NCI-H128 (cell line): ENCODE data around the gene BANK1.

Experiments
- DNase-seq: peaks from one replicate; lab custom pipeline; 2025; ENCODE audit not compliant: unreplicated experiment; lab: John Stamatoyannopoulos, UW

Gene BANK1

DNA sequence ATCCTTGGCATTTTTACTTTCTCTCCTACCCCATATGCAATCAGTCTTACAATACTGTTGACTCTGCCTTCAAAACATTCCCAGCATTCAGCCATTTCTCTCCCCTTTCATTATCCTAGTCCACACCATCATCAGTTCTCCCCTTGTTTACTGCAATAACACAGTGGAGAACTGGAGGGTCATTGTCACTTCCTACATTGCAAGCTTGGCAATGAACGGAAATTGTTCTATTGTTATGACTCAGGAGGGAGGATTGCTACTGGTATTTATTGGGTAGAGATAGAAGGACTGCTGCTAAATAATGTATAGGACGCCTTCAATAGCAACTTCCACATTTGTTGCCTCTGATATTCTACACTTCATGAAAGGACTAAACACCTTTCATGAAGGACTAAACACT lies 231.8 kb downstream of the BANK1 start:
- DNase-seq, result no peak

DNA sequence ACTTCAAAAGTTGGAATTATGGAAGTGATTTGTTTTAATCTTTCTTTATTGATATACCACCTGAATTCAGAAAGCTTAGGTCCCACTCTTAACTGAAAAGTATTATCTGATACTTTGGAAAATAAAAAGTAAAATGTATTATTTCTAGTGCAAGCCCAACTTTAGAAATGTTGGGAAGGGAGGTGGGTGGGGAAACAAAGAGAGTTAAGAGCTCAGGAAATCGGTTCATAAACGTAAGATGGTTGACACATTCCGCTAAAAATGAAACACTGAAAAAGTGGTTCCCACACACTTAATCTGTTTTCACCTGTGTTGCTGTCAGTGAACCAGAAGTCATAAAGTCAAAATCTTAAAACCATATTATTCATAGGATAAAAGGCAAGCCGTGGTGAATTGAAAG lies 237.4 kb downstream of the BANK1 start:
- no peak for DNase-seq

DNA sequence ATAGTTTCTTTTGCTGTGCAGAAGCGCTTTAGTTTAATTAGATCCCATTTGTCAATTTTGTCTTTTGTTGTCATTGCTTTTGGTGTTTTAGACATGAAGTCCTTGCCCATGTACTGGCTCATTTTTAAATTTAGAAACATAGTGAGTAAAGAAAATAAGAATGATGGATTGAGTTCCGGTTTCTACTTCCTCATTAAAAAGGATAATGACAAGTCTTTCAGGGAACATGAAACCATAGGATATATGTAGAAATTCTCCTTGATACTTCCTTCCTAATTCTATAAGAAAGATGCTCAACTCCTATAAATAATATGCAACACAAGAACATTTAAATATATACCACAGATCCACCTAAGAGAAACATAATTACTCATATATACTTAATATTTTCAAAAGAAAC lies 240.9 kb downstream of the BANK1 start:
- DNase-seq, result no peak

DNA sequence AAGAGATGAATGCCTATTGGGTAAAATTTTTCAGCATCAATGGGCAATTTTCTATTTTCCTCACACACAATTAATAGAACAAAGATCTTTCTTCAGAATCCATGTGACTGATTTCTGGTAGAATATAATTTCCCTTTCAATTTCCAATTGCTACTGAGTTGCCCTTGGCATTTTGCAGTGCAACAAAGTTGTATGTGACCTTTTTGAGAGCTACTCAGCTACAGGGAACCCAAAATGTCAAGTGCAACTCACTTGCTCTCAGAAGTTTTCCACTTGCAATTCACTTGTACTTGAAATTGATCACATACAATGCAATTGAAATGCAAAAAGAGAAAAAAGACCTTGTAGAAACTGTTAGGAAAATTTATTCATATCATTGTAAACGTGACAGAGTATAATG lies 245.5 kb downstream of the BANK1 start:
- no peak for DNase-seq

DNA sequence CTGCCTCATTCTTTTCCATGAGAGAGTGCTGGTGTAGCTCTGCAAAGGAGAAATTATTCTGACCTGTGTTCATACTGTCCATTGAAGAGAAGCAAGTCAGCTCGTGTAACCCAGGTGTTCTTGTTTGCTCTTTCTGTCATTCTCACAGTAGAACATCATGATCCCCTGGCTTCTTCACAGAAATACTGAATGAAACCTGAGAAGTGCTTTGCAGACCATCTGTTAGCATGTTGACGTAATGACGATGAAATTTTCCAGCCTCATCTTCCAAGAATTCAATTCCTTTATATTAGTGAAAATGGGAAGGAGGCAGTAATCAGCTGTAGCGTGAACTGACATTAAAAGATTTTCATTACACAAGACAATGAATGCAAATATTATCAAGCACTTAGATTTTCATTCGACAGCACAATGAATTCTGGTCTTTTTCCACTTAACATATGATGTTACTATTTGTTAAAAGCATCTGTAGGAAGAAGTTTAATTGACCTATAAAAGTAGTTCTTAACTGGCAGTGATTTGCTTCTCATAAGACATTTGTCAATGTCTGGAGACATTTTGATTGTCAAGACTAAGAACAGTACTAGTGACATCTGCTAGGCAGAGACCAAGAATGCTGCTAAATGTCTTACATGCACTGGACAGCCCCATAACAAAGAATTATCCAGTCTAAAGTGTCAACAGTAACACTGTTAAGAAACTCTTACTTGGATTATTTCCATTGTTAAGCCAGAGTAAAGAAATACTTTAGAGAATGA lies 246.3 kb downstream of the BANK1 start:
- DNase-seq, result peak; percentile 0

DNA sequence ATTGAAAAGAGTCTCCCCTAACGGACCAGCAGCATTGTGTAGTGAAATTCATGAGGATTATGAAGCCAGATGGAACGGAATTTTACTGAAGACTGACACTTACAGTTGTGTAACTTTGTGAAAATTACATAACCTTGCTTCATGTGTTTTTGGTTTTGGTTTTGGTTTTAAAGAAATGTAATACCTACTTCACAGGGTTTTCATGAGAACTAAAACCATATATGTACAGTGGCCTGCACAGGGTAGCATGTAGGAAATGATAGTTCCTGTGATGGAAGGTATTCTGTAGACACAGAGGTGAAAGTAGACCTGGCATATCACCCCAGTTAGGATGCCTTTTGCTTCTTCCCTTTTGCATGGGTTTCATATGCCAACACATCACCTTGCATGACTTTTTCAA lies 247.0 kb downstream of the BANK1 start:
- no peak for DNase-seq

DNA sequence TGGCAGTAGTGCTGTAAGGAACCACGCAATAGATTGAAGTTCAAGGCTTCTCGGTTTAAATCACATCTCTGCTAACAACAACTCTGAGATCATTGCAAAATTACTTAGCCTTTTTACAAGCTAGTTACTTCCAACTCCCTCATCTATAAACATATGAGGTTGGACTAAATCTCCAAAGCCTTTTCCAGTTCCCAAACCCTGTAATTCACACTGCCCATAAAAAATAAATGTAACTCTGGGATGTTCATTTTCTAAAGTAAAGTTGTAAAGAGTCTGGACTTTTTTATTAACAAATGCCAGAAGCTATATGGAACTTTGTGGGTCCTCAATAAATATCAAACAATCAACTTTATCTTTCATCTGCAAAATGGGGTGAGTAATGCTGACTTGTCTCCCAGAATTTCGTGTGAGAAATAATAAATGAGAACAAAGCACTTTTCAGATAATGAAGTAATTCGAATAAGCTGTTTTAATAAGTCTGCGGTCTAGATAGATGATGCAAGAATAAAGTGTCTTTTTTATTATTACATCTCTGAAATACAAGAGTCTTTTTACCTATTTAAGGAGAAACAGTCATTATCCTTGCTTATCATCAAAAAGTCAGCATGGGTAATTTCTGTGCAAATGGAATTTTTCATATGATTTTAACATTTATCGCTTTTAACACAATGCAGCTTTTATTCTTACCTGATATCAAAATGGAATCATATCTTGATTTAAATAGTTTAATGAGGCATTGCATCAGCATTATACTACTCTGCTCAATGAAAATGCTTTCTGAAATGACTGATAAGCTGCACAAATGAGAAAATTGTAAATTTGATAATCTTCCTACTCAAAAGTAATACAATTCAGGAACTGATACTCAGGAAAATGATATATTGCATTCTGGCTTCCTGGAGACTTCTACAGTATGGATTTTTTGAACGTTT lies 252.6 kb downstream of the BANK1 start:
- DNase-seq, result no peak

DNA sequence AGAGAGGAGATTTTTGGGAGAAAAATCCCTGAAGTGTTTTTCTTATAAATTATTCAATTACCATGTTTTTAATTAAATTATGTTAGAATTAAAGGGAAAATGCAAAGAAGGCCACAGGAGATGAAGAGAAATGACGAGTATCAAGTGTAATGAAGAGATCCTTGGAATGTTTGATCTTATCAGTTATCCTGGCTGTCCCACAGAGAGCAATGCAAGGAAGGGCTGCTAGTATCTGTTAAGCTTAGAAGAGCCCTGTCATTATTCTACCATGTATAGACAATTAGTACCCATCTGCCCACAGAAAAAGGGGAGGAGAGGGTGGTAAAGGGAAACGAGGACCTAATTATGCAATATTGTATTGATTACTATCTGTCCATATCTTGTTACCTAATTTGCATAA lies 257.1 kb downstream of the BANK1 start:
- DNase-seq, result no peak

DNA sequence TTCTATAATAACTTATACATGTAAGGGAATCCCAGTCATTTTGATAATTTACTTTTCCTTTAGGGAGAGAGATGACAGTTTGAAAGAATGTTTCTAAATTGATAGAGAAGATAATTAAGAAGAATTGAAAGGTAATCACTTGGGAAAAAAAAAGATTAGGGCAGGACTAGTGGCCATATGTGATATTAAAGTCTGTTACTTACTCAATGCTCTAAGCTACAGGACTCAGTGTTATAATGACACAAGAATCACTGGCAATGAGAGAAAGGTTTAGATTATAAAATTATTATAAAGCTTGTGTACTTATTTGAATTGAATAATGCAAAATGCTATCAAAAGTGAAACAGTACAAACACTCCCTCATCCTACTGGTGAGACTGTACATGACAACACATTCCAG lies 265.3 kb downstream of the BANK1 start:
- no peak for DNase-seq

DNA sequence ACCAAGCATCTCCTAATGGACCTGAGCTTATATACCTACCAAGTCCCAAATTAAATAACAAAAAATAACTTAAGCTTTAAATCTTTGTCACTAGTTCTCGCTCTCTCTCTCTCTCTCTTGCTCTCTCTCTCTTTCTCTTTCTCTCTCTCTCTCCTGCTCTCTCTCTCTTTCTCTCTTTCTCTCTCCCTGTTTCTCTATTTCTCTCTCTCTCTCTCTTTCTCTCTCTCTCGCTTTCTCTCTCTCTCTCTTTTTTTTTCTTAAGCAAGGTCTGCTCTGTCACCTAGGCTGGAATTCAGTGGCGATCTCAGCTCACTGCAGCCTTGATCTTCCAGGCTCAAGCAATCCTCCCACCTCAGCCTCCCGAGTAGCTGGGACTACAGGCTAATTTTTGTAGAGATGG lies 266.6 kb downstream of the BANK1 start:
- DNase-seq, result no peak

DNA sequence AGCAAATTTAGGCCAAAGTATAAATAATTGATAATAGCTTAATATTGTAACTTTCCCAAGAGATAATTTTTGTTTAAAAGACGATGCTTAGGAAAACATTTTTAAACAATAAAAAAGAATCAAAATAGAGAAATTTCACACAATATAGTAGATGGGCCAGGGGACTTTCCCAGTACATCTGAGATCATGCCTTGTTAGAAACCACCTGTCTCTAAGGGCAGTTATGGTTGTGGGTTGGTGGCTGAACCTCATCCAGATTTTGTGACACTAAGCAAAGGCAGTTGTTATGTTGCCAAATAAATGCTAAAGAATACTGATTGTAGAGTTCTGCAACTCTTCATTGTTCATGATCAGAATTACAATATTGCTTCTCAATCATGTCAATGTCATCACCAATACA lies 270.6 kb downstream of the BANK1 start:
- no peak for DNase-seq

DNA sequence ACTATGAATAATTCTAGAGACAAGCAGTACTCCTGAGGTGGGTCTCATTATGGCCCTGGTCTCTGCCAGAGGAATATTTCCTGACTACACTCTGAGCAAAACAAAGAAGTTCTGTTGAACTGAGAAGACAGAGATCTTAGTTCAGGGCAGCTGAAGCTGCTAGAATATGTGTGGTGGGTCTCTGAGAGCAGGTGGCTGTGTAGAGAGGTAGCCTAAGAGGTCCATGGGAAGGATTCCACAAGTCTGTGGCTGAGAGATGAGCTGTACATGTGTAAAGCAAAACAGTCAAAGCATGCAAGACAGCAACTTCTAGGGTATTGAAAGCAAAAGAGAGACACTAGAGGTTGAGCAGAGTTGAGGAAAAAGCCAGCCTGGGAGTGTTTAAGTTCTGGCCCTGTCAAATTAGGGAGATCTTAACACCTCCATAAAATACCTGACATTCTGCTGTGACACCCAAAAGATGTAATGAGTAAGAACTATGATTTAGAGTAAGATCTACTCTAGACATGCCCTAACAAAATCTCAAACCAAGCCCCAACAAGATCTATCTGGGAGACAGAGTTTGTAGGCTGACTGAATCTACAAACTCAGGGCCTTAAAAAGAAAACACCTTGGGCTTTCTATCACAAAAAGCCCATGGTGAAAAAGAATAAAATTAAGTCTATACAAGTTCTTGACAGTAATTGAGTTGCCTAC lies 274.4 kb downstream of the BANK1 start:
- DNase-seq, result no peak

DNA sequence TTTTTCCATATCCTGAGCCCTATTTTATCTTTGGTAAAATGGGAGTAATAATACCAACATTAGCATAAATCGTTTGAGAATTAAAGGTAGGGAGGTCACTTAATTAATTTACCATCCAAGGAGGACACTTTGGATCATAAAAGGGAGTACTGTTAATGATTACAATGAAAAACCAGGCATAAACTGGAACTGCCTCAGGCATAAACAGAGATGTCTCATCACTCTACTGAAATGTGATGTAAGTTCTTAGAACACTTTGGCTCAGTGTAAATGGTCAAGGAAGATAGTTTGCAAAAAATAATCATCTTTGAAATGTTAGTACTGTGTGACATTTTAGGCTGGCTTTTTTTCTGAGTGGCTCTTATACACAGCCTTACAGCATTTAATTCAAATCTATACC lies 286.1 kb downstream of the BANK1 start:
- no peak for DNase-seq

DNA sequence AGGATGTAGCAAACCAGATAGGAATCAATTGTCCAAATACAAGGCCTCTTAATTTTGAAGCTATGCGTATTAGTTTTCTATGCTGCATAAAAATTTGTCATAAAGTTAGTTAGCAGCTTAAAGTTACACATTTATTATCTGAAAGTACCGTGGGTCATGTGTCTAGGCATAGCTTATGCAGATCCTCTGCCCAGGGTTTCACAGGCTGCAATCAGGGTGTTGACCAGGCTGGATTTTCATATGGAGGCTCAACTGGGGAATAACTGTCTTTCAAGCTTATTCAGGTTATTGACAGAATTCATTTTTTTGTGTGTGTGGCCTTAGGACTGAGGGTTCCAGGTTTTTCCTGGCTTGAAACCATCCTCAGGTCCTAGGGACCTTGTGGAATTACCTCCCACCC lies 289.7 kb downstream of the BANK1 start:
- DNase-seq, result no peak

DNA sequence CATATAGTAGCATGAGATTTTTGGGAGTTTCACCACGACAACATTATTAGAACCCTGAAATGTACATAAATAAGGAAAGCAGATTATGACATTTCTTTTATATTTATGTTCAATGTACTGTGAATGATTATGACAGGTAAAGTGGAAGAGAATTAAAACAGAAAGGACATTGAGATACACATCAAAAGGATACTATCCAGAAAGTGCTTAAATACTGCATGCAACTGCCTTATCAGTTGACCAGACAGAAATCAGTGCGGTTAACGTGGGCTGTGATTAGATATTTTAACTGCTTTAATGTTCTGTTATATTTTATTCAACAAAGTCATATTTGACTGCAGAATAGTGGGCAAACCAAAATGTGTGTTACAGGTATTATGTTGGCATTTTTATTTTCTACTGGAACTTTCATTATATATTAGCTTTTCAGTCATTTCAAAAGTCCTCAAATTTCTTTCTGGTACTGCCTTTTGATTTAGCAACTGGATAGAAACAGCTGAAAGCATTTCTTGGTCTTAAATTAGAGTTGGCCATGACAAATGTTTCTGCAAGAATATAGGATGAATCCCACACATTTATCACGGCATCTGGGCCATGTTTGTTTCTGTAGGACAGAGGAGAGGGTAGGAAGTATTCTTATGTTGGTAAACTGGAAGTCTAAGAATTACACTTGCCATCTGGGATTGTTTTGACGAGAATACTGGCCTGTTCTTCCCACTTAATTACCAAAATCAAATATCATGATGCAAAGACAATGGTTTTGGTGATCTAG lies 299.5 kb downstream of the BANK1 start:
- no peak for DNase-seq

DNA sequence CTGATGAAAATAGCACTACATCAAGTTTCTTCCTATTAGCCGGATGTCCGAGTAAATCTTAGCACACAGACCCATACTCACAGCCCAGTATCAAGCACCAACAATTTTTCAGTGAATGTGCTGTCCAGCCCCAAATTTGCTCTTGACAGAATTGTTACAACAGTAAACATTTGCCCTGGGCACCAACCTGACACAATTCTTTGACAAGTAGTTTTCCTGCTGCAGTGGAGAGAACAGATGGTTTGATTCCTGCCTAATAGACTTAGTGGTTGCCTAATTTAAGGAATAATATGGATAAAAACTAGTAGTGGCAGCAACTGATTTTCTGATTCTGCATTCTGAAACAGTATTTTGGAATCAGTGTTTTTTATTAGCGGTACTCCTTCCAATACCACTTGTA lies 301.1 kb downstream of the BANK1 start:
- no peak for DNase-seq

DNA sequence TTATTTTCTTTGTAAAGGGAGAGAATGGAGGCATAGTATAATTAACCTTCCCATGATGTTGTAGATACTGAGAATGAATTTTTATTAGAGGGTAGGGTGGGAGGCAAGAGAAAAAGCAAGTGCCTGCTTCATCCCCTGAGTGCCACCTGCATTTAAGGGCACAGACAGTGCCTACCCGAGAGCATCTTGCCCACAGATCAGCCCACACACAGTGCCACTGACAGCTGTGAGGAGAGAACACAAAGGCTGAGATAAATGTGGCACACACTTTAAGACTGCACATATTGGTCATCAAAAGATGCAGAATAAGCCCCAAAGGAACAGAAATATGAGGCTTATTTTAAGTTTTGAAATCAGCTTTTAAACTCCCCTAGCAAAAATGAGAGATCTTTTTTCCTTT lies 304.0 kb downstream of the BANK1 start:
- DNase-seq, result no peak

DNA sequence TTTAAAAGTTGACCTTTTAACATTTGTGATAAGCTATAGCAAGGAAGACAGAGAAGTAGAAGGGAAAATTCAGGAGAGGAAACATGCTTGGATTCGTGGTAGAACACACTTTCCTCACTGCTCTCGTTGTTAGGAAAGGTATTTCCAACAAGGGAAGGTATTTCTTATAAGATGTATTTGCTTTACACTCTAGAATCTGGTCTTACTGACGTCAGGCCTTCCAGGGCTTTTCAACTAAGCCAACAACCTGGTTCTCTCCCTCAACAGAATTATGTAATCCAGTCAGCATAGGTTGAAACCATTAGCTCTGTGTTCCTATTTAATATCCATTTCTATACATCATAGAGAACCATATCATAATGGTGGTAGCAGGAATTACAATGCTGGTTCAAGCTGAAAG lies 312.8 kb downstream of the BANK1 start:
- DNase-seq, result no peak

DNA sequence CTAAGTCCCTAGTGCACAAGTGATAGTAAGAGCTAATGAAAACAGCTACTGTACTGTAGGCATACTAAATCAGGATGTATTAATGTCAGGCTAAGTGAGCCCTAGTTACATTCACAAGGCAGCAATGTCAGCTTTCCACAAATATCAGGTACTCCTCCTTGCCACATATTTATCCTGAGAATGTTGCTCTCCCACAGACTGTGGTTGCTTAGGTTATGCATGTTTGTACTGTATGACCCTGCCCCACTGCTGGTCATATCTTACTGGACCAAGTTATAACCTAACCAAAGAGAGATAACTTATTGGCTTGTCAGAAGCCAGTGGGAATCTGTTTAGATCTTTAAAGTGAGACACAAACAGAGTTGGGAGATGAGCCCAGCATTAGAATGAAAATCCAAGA lies 313.7 kb downstream of the BANK1 start:
- no peak for DNase-seq

DNA sequence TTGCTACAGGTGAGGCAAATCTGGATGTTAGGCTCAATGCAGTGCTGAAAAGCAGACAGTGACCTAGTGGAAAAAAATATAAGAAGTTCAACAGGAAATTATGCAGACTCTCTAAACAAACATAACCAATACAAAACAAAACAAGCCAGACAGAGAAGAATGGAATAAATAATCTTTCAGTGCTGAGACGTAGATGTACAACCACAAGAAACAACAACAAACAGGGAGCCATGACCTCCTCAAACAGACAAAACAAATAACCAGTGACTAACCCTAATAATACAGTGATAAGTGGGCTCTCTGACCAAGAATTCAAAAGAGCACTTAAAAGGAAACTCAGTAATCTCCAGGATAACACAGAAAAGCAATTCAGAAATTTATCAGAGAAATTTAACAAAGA lies 315.5 kb downstream of the BANK1 start:
- no peak for DNase-seq

DNA sequence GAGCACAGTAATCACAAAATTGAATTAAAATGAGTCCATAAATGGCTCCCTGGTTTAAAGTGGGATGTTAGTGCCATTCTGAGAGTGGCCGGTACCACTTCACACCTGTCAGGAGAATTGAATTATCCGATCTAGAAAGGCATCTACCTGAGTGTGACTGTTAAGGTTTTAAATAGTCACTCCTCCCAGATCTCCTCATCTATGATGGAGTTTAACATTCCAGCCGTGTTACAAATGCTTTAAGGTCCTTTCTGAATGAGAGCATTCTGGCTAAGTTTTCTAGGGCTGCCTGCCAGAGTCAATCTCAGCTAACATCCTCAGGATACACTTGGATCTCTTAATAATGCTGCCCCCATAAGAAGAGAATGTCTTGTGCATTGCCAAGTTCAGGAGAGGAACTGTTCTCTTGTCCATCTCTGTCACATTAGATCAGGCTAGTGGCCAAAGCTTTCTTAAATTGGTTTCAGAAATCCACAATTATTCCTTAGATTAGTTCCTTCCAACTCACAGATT lies 323.6 kb downstream of the BANK1 start:
- no peak for DNase-seq
